Prostate gland (tissue), 2 donors: Measurements from ENCODE around the gene GRHL1.

Source experiments
- CTCF ChIP-seq, 4 experiments: fragments of 200-600 bp in 2 of 4; fragments of 450-650 bp in 2 of 4; sonication (generic) in 2 of 4; IDR thresholded peaks; 1 replicate in 3 of 4; 2 replicates in 1 of 4; pipeline ENCODE4 v1.5.1; 2016 to 2019; ENCODE audit warnings: antibody characterized with exemption in 4 of 4, mild to moderate bottlenecking in 2 of 4, moderate library complexity in 2 of 4
- POLR2AphosphoS5 ChIP-seq: sonication (generic); formaldehyde crosslinking; IDR thresholded peaks from one replicate; pipeline ENCODE4 v1.6.1; 2017; ENCODE audit warnings: antibody characterized with exemption

DNA sequence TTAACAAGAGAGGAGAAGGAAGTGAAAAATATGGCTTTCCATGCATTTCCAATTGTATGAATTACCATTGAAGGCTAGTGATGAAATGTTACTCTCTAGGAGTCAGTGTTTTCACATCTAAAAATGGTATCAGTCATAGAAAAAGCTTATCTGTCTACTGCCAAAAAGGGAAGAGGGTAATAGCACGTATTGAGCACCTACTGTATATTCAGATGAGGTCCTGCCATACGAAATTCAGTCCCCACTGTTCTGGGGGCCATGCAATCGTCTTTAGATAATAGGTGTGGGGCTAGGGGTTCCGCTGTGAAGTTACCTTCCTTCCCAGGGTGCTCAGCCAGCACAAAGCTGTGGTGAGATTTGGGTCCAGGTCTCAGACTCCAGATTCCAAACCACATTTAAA lies 14.2 kb upstream of the GRHL1 start:
- TF ChIP-seq POLR2AphosphoS5 (no peak), CTCF (IDR thresholded peaks at IDR 0.05) (no peak)
